Cerebellar nuclear complex (tissue), 1 donor: ENCODE data around the gene RAB7A.

Source experiments
- DNase-seq, 2 experiments: peaks; one replicate each; lab custom pipeline; 2025; lab: John Stamatoyannopoulos, UW

Gene RAB7A

DNA sequence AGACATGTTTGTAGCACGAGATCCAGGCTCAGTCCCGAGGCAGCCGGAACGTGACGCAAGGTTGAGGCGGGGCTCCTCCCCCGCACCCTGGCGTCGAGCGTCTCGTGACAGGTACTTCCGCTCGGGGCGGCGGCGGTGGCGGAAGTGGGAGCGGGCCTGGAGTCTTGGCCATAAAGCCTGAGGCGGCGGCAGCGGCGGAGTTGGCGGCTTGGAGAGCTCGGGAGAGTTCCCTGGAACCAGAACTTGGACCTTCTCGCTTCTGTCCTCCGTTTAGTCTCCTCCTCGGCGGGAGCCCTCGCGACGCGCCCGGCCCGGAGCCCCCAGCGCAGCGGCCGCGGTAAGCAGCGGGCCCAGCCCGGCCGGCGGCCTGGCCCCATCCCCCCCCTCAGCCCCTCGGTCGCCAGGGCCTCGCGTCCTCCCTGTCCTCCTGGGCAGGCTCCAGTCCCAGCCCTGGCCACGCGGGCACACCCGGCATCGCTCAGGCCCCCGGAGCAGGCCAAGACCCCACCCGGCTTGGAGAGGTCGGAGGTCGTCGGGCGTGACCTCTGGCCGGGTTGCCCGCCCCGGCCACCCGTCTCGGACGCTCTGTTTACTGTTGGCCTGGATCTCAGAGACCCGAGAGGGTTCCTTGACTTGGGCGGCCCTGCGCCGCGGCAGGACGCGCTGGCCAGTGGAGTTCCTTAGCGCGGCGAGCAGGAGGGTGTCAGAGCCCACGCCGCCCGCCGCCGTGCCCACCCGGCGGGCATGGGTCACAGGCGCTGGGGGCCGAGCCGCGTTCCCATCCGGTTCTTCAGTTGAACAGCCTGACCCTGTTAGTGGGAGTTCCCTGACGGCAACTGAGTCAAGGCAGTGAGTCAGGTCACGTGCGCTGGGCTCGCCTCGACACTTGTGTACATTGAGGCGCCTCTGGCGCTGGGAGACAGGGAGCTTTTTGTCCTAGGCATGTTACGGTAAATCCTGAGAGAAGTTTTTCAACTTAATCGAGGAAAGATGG is at the start of gene RAB7A:
Gene RAB7A (plus strand): TSS at position 161 of the 994 bp plus-strand sequence. CDS start 69,185 bp downstream, outside the sequence.
- peak; percentile 88 to 95 for DNase-seq

DNA sequence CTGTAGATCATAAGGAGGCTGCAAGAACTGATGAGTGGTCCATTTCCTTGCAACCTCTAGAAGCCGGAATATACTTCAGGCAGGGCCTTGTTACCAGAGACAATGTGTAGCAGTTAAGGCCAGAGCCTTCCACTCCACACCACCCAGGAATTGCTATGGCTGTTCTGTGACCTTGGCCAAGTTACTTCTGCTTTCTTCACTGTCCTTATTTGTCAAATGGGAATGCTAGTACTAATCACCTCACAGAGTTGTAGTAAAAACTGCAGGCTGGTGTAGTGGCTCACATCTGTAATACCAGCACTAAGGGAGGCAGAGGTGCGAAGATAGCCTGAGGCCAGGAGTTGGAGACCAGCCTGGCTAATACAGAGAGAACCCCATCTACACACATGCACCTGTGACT is 46.6 kb upstream of the RAB7A start:
- no peak for DNase-seq

DNA sequence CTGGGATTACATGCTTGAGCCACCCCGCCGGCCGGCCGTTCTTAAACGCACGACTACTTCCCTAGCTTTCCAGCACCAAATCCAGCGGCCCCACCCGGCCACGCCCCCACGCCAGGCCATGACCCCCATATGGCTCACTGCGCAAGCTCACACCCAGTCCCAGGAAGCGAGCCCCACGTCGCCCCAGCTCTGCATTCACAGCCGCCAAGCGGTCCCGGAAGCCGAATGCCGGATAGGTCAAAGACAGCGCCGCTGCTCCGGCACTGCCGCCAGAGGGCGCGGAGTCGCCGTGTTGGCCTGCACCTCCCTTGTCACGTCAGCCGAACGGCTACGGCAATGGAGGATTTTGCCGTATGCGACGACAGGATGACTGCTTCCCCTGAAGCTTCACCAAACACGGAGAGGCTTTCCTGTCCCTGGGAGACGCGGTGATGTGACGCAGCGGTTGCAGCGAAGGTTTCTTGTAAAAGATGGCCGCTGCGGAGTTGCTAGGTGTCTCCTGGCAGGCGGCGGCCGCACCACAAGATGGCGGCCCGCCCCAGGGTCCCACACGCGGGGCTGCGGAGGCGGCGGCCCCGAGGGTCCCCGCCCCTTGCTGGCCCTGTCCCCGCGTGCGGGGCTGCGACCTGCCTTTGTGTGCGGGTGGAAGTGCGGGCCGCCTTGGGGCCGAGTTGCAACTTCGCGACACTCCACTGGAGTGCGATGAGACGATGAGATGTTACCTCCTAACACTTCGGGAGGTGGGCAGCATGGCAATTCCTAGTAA is 45.2 kb upstream of the RAB7A start:
- peak; percentile 77 to 87 for DNase-seq

DNA sequence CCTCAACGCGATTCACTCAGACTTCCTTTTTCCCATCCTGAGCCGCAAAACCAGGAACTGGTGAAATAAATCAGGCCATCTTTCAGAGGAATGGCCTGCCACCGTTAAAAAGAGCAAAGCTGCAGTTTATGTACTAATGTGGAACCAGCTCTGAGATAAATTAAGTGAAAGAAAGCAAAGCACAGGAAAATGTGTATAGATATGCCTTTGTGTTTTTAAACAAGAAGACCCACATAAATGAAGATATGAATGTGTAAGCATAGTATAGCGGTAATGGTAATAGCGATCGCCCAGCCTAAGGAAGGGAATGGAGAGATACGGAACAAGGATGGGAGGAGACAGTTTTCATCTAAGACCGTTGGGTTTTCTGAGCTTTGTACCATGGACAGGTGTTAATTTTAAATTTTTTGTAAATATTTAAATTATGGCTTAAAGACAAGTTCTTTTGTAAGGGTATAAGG is 44.6 kb upstream of the RAB7A start:
- peak in 1 of 2 experiments; percentile 6 for DNase-seq

DNA sequence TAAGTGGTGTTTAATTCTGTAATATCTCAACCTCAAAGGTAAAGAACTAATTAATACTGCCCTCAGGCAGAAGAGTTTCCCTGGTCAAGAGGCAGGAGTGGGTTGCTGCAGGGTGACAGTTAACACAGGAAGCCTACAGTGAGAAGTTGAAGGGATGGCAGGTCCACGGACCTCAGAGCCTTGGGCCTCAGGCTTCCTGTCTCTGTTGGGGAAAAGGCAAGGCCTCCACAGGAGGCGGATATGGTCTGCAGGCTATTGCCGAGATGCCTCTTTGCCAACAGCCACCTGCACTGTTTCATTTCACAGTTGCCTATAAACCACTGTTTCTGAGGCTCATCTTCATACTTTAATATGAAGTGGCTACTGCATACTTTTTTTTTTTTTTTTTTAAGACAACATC is 42.0 kb upstream of the RAB7A start:
- no peak for DNase-seq

DNA sequence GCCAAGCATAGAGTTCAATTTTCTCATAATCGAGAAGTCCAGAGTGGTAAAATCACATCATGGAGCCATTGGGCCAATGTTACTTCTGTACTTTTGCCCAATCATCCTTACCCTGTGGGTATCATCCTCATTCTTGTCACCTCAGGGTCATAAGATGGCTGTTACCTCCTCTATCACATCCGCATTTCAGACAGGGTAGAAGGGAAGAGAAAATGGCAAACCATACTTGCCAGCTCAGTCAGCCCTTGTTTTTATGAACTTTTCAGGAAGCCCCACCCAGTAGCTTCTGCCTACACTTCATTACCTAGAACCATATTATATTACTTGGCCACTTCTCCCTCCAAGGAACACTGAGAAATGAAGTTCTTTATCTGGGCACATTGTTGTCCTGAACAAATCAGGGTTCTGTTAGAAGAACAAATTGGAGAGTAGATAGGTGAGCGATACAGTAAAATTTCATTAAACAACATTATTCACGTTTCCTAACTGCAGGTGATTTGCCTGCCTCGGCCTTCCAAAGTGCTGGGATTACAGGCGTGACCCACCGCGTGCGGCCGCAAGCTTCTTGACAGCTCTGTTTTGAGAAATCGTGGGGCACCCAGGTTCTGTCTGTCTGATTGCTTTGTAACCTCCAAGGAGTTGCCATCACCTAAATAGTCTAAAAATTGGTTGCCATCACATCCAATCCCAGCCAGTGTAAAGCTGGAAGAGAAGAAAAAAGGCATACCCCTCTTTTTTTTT is 40.8 kb upstream of the RAB7A start:
- DNase-seq, result no peak

DNA sequence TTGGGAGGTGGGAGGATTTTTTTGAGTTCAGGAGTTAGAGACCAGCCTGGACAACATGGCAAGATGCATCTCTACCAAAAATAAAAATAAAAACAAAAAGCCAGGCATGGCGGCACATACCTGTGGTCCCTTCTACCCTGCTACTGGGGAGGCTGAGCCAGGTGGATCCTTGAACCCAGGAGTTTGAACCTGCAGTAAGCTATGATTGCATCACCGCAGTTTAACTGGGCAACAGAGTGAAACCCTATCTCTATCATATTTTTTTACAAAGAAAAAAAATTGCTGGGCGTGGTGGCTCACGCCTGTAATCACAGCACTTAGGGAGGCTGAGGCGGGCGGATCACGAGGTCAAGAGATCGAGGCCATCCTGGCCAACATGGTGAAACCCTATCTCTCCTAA is 39.5 kb upstream of the RAB7A start:
- no peak for DNase-seq

DNA sequence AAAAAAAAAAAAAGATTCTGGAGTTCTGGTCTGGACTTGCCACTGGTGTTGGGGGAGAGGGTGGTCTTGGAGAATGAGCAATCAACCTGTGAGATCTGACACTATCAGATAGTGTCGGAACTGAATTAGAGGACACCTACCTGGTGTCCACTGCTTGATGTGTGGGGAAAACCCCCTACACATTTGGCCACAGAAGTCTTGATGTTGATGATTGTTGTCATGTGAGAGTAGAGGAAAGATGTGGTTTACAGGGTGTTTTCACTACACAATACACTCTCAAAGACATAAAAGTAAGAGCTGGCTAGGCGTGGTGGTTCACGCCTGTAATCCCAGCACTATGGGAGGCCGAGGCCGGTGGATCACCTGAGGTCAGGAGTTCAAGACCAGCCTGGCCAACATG is 36.9 kb upstream of the RAB7A start:
- no peak for DNase-seq

DNA sequence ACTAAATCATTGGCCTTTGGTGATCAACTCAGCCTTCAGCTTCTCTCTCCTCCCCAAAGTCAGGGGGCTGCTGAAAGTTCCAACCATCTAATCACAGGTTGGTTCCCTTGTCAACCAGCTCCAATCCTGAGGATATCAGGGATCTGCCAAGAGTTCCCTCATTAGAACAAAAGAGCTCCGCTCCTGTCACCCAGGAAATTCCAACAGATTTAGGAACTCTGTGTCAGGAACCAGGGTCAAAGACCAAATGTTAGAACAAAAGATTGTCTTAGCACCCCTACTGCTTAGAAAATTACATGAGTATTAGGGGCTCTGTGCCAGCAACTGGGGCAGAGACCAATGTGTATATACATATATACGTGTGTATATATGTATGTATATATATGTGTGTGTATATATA is 32.3 kb upstream of the RAB7A start:
- DNase-seq, result no peak

DNA sequence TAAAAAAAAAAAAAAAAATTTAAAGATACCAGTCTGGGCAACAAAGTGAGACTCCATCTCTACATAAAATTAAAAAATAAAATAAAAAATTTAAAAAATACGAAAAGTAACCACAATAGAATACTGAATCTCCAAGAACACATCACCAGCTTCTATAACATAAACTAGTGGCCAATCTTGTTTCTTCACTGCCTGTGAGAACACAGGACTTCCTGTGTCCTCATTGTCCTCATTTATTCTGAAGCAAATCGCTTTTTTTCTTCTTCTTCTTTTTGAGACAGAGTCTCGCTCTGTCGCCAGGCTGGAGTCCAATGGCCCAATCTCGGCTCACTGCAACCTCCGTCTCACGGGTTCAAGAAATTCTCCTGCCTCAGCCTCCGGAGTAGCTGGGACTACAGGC is 28.6 kb upstream of the RAB7A start:
- no peak for DNase-seq

DNA sequence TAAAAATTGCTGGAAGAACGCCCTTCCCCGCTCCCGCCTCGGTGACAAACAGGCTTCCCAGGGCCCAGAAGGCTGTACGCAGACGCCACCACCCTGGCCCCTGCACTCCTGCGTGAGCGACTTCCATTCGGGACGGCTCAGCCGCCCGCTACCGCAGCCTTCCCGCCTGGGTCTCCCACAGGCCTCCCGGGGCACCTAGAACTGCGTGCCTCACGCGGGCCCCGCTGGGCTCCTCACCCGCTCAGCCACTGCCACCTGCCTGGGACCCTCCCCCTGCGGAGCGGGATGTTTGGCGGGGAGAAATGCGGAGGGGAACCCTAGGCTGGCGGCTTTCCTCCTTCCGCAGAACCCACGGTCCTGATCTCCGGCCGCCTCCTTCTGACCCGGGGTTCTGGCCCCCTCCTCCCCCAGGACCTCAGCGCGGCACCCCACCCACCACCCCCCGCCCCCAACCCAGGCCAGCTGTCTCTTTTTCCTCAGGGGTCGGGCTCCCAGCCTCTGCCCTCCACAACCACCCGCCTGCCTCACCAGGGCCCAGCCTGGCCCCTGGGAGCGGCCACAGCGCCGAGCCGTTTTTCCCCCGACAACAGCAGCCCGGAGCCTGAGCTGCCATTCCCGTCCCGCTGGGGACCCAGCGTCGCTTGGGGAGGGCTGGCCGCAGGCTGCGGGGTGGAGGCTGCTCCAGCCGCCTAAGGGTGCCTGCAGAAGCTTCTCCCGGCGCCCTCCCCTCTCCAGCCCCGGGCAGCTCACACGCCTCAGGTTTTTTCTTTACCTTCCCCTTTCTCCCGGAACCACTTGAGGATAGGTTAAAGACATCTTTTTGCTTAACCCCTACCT is 27.6 kb upstream of the RAB7A start:
- peak in 1 of 2 experiments; percentile 7 for DNase-seq

DNA sequence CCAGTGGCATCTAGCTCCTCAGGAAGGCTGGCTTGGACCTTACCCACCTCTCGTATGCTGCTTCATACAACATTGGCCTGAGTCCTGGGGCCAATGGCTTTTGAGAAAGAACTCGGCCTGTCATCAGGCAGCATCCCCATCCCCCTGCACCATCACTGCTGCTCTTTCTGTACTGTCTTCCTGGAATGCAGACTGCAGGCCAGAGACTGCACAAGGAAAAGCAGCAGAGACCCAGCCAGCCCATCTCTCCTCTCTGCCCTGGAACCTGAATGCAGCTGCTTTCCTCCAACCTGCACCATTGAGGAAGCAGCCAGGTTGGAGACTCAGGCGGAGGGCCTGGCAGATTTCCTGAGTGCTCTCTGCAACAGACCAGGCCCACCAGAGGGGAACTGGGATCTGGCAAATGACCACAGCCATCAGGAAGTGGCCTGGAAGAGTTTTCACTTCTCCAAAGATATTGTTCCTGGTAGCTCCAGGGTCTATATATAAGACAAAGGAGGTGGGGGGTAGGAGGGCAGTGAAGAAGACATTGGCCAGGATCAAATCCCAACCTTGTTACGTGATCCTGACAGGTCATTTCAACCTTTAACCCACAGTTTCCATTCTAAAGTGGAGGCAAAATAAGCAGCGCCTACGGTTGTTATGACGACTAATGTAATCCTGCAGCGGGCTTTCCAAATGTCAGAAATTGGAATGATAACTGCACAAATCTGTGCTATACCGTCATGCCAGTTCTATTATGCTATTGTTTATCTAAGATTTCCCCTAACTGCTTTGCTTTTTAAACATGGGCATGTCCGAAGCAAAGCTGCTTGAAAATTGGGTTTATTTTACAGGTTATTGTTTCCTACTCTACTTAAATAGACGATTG is 24.4 kb upstream of the RAB7A start:
- DNase-seq, result no peak

DNA sequence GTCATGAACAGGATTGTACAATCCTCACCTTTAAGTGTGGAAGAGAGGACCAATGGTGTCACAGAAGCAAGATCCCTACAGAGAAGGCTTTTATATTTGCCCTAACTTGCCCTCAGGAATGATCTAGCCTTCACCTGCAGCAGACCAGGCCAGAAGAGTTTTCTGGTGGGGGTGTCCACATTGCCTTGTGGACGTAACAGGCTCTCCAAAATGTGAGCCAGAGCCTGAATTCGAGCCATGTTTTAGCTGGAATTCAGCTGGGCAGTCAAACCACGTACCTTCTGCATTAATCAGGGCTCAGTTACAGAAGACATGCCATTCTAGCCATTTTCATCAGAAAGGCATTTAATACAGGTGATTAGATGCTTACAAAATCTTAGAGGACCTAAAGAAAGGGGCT is 23.6 kb upstream of the RAB7A start:
- DNase-seq, result no peak

DNA sequence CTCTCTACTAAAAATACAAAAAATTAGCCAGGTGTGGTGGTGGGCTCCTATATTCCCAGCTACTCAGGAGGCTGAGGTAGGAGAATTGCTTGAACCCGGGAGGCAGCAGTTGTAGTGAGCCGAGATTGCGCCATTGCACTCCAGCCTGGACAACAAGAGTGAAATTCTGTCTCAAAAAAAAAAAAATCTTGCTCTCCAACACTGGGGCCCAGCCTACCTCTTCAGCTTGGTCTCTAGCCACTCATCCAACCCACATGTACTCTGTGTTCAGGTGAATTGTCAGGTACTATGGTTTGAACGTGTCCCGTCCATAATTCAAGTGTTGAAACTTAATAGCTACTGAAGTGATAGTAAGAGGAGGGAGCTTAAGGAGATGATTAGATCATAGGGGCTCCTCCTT is 22.4 kb upstream of the RAB7A start:
- no peak for DNase-seq

DNA sequence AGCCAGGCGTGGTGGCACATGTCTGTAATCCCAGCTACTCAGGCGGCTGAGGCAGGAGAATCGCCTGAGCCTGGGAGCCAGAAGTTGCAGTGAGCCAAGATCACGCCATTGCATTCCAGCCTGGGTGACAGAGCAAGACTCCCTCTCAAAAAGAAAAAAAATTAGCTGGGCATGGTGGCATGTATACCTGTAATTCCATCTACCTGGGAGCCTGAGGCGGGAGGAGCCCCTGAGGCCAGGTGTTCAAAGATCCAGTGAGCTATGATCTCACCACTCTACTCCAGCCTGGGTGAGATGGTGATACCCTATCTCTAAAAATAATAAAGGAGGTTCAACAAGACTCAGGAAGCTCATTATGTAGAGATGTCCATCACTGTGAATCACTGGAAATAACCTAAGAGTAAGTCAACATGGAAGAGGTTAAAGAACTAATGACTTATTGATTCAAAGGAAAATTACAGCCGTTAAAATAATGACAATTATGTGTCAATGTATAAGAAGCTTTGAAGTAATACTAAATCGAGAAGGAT is 19.8 kb upstream of the RAB7A start:
- DNase-seq, result no peak

DNA sequence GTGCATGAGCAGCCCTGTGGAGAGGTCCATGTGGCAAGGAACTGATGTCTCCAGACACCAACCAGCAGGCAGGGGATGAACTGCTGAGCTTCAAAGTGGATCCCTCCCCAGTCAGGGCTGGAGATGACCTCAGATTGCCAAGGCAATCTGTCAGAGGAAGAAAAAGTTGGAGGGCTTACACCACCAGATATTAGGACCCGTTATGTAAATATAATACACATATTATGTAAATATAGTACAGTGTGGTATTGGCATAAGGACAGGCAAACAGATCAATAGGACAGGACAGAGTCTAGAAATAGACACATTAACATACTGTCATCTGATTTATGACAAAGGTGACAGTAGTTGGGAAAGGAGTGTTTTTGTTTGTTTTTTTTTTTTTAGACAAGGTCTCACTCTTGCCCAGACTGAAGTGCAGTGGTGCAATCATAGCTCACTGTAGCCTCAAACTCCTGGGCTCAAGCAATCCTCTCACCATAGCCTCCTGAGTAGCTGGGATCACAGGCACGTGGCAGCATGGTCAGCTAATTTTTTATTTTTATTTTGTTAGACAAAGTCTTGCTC is 18.0 kb upstream of the RAB7A start:
- DNase-seq, result no peak

DNA sequence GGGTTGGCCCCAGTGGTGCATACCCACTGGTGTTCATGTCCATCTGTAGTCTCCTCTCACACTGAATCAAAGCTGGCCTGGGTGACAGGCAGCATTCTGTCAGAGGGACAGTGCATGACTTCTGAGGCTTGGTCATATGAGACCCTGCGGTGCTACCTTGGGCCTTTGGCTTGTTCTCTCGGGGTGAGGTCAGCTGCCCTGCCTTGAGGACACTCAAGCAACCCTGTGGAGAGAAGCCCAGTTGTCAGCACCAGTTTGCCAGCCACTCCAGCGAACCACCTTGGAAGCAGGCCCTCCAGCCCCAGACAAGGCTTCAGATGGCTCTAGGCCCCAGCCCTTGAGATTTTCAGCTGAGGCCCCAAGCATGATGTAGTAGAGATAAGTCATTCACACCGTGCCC is 16.9 kb upstream of the RAB7A start:
- no peak for DNase-seq

DNA sequence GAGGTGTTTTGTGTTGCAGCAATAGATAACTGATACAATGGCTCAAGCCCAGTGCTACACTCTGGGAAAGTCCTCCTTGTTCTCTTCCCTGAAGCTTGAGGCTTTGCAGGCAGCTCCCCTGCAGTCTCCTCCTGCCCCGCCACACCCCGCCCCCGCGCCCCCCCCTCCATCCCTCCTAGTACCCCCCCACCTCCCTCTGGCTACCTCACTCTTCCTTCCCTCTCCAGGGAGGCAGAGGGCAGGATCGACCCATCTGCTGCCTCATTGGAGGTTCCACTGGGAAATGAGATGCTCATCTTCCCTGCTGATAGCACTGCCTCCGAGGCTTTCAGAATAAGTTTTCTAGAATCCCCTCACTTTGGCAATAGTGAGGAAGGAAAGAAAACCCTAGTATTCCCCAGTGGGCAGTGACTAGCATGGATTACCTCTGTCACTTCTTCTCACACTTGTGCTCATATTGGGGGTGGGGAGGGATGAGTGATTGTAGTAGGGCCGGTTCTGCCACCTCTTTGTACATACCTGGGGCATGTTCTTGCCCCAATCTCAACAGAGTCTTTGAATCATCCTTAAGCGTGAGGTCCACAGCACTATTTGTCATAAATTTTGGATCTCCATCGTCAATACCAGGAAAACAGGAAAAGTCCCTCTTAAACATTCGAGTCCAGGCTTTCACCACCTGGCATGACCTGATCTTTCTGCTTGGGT is 16.3 kb upstream of the RAB7A start:
- DNase-seq, result no peak

DNA sequence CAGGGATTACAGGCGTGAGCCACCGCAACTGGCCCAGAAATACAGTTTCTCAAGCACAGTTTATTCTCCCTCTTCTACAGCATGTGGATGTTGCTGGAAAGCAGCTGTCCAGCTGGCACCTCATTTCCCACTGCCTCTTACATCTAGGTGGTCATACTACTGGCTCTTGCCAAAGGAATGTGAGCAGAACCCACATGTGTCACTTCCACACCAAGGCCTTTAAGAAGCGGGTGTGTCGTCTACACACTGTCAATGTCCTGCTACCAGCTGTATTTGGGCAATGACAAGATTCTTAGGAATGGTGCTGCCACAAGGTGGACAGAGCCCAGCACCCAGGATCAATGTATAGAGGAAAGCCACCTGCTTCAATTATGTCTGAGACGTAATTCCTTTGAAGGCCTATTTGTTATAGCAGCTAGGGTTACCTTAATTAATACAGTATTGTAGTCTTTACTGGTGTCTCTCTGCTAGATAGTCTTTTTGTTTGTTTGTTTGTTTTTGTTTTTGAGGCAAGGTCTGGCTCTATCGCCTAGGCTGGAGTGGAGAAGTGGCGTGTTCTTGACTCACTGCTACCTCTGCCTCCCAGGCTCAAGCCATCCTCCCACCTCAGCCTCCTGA is 15.1 kb upstream of the RAB7A start:
- no peak for DNase-seq
